Measurements from ENCODE around the gene CLEC5A. TPM values are rescaled to one million over a fixed set of nuclear protein-coding genes. Genes with fewer than 3 reads are reported as not detected.

Gene CLEC5A
- total RNA-seq, 6 donors from 2014 or later, result 2.4 to 11.6 (median 6.3) TPM; not detected in 1

GRCh38 chr7:141976524-141977245 lies 29.9 kb upstream of the CLEC5A start:
- no peaks in the 10 kb centered on the region for H3K36me3 ChIP-seq
- no peak overlapping the region for H3K27ac ChIP-seq
- ATAC-seq (ENCODE audit: low FRiP score in 2 of 2), result no peak
- no peaks in the 10 kb centered on the region for H3K27me3 ChIP-seq
- WGBS, 2 donors, result 48% methylated on average over 11 of the region's 11 CpGs
- TF ChIP-seq CTCF (IDR thresholded peaks at IDR 0.05) (peak in 1 of 6 experiments; percentile 5), POLR2A (IDR thresholded peaks at IDR 0.05) (no peak), POLR2AphosphoS5 (IDR thresholded peaks at IDR 0.05) (no peak)
- no peaks in the 10 kb centered on the region for H3K9me3 ChIP-seq
- no peak for DNase-seq
- no peak overlapping the region for H3K4me3 ChIP-seq
- peaks cover 0 to 5% (median 0%) of the 10 kb centered on the region in 4 donors for H3K4me1 ChIP-seq

- DNase-seq (peak; percentile 33 to 80), ATAC-seq (ENCODE audit: low FRiP score in 2 of 2) (peak; percentile 86 to 87)
- WGBS, 2 donors, result 15% methylated on average over 18 to 21 of the region's 21 CpGs
- Histone ChIP-seq H3K9me3 (no peaks in the 10 kb centered on the region), H3K4me3 (peak overlapping the region in 3 of 4 donors; percentile 8 to 30 (median 23)), H3K27ac (peak overlapping the region in 1 of 4 donors; percentile 77), H3K27me3 (no peaks in the 10 kb centered on the region), H3K4me1 (peaks cover 0 to 5% (median 0%) of the 10 kb centered on the region in 4 donors), H3K36me3 (no peaks in the 10 kb centered on the region)
- TF ChIP-seq POLR2AphosphoS5 (IDR thresholded peaks at IDR 0.05), result no peak
- TF ChIP-seq POLR2A (IDR thresholded peaks at IDR 0.05), result no peak
- no peak for TF ChIP-seq EP300 (IDR thresholded peaks at IDR 0.05)
- peak; percentile 58 to 78 (median 72) for TF ChIP-seq CTCF (IDR thresholded peaks at IDR 0.05)
Observed at GRCh38 chr7:141975806-141976523, 29.2 kb upstream of the CLEC5A start.

- H3K36me3 ChIP-seq, result no peaks in the 10 kb centered on the region
- TF ChIP-seq POLR2A (IDR thresholded peaks at IDR 0.05) (no peak), CTCF (IDR thresholded peaks at IDR 0.05) (peak in 1 of 6 experiments; percentile 11)
- H3K4me1 ChIP-seq, result peaks cover 0 to 5% (median 0%) of the 10 kb centered on the region in 4 donors
- H3K9me3 ChIP-seq, result no peaks in the 10 kb centered on the region
- no peak overlapping the region for H3K4me3 ChIP-seq
- 80 to 84% methylated on average over 2 of the region's 2 CpGs for WGBS, 2 donors
- H3K27me3 ChIP-seq, result no peaks in the 10 kb centered on the region
- ATAC-seq (ENCODE audit: low FRiP score in 2 of 2), result no peak
- H3K27ac ChIP-seq, result no peak overlapping the region
- DNase-seq, result no peak
Observed at GRCh38 chr7:141974831-141975230, 28.1 kb upstream of the CLEC5A start.

- H3K9me3 ChIP-seq, result no peaks in the 10 kb centered on the region
- no peaks in the 10 kb centered on the region for H3K27me3 ChIP-seq
- H3K4me1 ChIP-seq, result peaks cover 0 to 5% (median 0%) of the 10 kb centered on the region in 4 donors
- DNase-seq, result no peak
- TF ChIP-seq CTCF (IDR thresholded peaks at IDR 0.05) (no peak), POLR2A (IDR thresholded peaks at IDR 0.05) (no peak), EP300 (IDR thresholded peaks at IDR 0.05) (no peak), POLR2AphosphoS5 (IDR thresholded peaks at IDR 0.05) (no peak)
- no peaks in the 10 kb centered on the region for H3K36me3 ChIP-seq
- no peak within 1 kb of the TSS for H3K27ac ChIP-seq
- no peak for ATAC-seq (ENCODE audit: low FRiP score in 2 of 2)
- H3K4me3 ChIP-seq, result no peak within 1 kb of the TSS
- 89 to 91% methylated on average over 7 of the region's 7 CpGs for WGBS, 2 donors
Observed at GRCh38 chr7:141973673-141974072, 26.9 kb upstream of the CLEC5A start, which contains the start of gene TAS2R38. Gene TAS2R38, minus strand, starts transcription at chr7:141973773. Its CDS starts 84 bp downstream, at chr7:141973689.

Measured in upper lobe of left lung (tissue), 6 donors.